Progenitor cell of endocrine pancreas (in vitro differentiated cells): Measurements from ENCODE around the gene FGD3. TPM values are rescaled to one million over a fixed set of nuclear protein-coding genes. Genes with fewer than 3 reads are reported as not detected.

Experiments
- DNase-seq: peaks from one replicate; pipeline ENCODE4 v3.0.0; 2021; ENCODE audit warnings: low spot score; ENCODE audit not compliant: unreplicated experiment
- H3K27ac Mint-ChIP-seq: 2 replicates; pipeline ENCODE4 v1.8.0; 2021; ENCODE audit warnings: mild to moderate bottlenecking, moderate library complexity, mixed read lengths
- H3K27me3 Mint-ChIP-seq: 2 replicates; pipeline ENCODE4 v1.8.0; 2021; ENCODE audit warnings: mixed read lengths
- H3K36me3 Mint-ChIP-seq: 2 replicates; pipeline ENCODE4 v1.8.0; 2022; ENCODE audit warnings: mixed read lengths; ENCODE audit not compliant: insufficient read depth
- H3K4me1 Mint-ChIP-seq: 2 replicates; pipeline ENCODE4 v1.8.0; 2021; ENCODE audit warnings: low read depth, mixed read lengths
- H3K4me3 Mint-ChIP-seq: 2 replicates; pipeline ENCODE4 v1.8.0; 2021; ENCODE audit warnings: low read depth, mild to moderate bottlenecking, moderate library complexity, mixed read lengths
- H3K9me3 Mint-ChIP-seq: 2 replicates; pipeline ENCODE4 v1.8.0; 2021; ENCODE audit warnings: low read depth, mixed read lengths
- total RNA-seq: library from RNA; stranded (reverse); gene quantifications from 2 replicates; pipeline ENCODE4 v1.2.1, GENCODE V29; 2021
- TF ChIP-seq, protein P1 (sequence below): fragments of 200-600 bp; sonication (generic); IDR thresholded peaks from one replicate; pipeline ENCODE4 v1.5.0; 2021; ENCODE audit warnings: antibody characterized with exemption, mild to moderate bottlenecking; ENCODE audit not compliant: unreplicated experiment

Gene FGD3
- total RNA-seq, 1 donor from 2014 or later, result 9.6 TPM

DNA sequence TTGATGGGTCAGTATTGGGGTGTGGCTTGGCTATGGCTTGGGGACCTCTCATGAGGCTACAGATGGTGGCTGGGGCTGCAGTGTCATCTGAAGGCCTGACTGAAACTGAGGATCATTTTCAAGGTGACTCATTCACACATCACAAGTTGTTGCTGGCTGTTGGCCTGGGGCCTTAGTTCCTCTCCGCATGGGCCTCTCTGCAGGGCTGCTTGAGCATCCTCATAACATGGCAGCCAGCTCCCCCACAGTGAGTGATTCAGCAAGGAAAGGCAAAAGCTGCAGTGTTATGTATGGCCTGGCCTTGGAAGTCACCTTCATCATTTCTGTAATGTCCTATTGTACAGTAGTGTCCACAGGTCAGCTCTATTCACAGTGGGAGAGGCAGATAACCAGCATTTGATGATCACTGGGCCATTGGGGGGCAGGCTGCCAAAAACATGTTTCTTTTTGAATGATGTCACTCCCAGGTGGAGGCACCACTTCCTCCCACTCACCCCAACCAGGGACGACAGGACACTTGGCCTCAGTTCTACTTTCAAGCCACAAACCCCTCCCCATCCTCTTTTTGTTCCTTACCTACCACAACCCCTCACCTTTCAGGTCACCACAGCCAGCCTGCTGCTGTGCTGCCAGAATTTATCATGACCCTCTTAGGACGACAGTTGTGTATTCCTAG is 14.4 kb downstream of the FGD3 start:
- Mint-ChIP-seq H3K27me3 (no peaks in the 10 kb centered on the region), H3K27ac (peak overlapping the region; percentile 20), H3K36me3 (peaks cover 1% of the 10 kb centered on the region), H3K4me3 (no peak overlapping the region), H3K9me3 (no peaks in the 10 kb centered on the region), H3K4me1 (peaks cover 13% of the 10 kb centered on the region)
- no peak for DNase-seq
- TF ChIP-seq, protein P1, sequence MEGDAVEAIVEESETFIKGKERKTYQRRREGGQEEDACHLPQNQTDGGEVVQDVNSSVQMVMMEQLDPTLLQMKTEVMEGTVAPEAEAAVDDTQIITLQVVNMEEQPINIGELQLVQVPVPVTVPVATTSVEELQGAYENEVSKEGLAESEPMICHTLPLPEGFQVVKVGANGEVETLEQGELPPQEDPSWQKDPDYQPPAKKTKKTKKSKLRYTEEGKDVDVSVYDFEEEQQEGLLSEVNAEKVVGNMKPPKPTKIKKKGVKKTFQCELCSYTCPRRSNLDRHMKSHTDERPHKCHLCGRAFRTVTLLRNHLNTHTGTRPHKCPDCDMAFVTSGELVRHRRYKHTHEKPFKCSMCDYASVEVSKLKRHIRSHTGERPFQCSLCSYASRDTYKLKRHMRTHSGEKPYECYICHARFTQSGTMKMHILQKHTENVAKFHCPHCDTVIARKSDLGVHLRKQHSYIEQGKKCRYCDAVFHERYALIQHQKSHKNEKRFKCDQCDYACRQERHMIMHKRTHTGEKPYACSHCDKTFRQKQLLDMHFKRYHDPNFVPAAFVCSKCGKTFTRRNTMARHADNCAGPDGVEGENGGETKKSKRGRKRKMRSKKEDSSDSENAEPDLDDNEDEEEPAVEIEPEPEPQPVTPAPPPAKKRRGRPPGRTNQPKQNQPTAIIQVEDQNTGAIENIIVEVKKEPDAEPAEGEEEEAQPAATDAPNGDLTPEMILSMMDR, result no peak

DNA sequence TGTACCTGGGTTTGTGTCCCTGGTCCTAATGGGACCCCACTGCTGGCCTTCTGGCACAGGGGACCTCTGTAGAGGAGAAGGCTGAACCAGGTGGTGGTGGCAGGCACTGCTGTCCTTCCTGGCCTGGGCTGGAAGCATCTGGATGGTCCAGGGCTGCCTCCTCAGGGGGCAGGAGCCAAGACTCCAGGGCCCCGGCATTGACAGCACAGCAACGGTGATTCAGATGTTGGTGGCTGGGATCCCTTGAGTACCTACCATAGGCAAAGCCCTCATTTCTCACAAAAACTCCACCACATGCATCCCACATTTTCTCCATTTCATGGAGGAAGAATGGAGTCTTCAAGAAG is 15.0 kb downstream of the FGD3 start:
- Mint-ChIP-seq H3K27me3 (no peaks in the 10 kb centered on the region), H3K27ac (peak overlapping the region; percentile 62), H3K4me1 (peaks cover 13% of the 10 kb centered on the region), H3K9me3 (no peaks in the 10 kb centered on the region), H3K36me3 (peaks cover 1% of the 10 kb centered on the region), H3K4me3 (no peak overlapping the region)
- TF ChIP-seq, protein P1, result no peak
- DNase-seq, result no peak

DNA sequence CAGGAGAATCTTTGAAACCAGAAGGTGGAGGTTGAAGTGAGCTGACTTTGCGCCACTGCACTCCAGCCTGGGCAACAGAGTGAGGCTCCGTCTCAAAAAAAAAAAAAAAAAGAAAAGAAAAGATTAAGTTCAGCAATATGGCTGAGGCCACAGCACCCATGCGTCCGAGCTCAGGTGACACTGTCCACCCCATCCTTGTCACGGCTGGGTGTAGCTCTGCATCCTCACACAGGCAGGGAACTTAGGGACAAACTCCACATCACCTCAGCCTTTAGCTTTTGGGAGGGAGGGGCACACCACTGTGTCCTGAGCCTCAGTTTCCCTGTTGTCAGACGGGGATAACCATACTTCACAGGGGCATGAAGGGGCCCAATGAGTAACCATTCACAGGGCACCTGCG is 15.5 kb downstream of the FGD3 start:
- H3K4me3 Mint-ChIP-seq, result no peak overlapping the region
- no peak for DNase-seq
- no peaks in the 10 kb centered on the region for H3K9me3 Mint-ChIP-seq
- H3K4me1 Mint-ChIP-seq, result peaks cover 13% of the 10 kb centered on the region
- H3K36me3 Mint-ChIP-seq, result peaks cover 1% of the 10 kb centered on the region
- TF ChIP-seq, protein P1, result no peak
- H3K27me3 Mint-ChIP-seq, result no peaks in the 10 kb centered on the region
- no peak overlapping the region for H3K27ac Mint-ChIP-seq

DNA sequence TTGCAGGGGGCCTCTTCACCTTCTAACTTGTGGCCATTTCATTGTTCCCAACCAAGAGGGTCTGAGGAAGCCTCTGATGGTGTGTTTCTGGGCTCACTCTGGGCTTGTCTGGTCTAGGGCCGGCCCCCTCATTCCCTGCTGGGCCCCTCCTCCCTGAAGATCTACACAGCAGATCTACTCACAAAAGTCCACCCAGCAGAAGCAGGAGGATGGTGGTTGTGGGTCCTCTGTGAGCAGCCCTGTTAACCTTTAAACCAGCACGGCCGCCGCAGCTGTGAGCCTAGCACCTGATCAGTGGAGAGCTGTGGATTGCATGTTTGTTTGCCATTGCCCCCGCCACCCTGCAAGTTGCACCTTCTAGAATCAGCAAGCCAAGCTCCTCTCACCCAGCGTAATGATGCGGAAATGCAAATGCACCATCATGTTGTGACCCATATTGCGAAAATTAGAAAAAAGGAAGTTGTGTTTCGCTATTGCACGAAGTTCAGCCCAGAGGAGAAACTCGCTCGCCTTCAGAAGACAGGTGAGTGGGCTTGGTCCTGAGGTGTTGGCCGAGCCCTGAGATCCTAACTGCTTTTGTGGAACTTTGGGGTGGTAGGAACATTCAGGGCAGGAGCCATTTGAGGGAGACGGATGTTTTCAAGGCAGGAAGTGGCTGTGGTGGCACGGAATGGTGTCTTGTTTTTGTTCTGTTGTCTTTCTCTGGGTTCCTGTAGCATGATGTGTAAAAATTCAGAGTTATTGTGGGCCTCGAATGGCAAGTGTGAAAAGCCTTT is 16.7 kb downstream of the FGD3 start:
- Mint-ChIP-seq H3K27me3 (no peaks in the 10 kb centered on the region), H3K27ac (peak overlapping the region; percentile 67), H3K9me3 (no peaks in the 10 kb centered on the region), H3K4me1 (peaks cover 13% of the 10 kb centered on the region), H3K36me3 (peaks cover 1% of the 10 kb centered on the region), H3K4me3 (peak overlapping the region; percentile 40)
- DNase-seq, result no peak
- TF ChIP-seq, protein P1, result no peak

DNA sequence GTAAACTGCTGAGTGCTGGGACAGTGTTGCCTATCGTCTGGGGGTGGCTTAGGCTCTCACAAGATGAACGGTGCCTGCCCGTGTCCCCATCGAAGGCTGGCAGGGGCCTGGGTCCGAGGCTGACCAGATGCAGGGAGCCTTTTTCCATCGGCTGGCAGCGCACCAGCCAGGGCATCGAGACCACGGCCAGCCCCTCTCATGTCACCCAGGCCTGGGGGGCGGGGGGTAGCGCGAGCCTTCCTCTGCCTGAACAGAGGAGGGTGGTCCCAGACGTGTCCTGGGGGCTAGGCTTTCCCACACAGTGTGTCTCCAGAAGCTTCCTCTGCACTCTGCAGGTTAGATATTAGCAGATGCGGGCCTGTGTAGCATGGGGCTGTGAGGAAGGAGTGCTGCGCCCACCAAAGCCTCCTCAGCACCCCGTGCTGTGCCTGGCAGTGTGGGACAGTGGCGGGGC is 17.3 kb downstream of the FGD3 start:
- Mint-ChIP-seq H3K27me3 (no peaks in the 10 kb centered on the region), H3K36me3 (peaks cover 1% of the 10 kb centered on the region), H3K4me1 (peaks cover 13% of the 10 kb centered on the region), H3K4me3 (peak overlapping the region; percentile 40), H3K27ac (no peak overlapping the region), H3K9me3 (no peaks in the 10 kb centered on the region)
- TF ChIP-seq, protein P1, result no peak
- DNase-seq, result no peak
